ENCODE measurements around the gene GCAT. TPM values are rescaled to one million over a fixed set of nuclear protein-coding genes. Genes with fewer than 3 reads are reported as not detected.
A peak's percentile ranks its signal among the peaks of the same experiment; 100 is the strongest.

Gene GCAT
- total and polyA plus RNA-seq, 2 of the 13 experiments (the other 11 are each of a cell fraction or from before 2014, with no cell fraction given), result 28.0 to 50.3 TPM

DNA sequence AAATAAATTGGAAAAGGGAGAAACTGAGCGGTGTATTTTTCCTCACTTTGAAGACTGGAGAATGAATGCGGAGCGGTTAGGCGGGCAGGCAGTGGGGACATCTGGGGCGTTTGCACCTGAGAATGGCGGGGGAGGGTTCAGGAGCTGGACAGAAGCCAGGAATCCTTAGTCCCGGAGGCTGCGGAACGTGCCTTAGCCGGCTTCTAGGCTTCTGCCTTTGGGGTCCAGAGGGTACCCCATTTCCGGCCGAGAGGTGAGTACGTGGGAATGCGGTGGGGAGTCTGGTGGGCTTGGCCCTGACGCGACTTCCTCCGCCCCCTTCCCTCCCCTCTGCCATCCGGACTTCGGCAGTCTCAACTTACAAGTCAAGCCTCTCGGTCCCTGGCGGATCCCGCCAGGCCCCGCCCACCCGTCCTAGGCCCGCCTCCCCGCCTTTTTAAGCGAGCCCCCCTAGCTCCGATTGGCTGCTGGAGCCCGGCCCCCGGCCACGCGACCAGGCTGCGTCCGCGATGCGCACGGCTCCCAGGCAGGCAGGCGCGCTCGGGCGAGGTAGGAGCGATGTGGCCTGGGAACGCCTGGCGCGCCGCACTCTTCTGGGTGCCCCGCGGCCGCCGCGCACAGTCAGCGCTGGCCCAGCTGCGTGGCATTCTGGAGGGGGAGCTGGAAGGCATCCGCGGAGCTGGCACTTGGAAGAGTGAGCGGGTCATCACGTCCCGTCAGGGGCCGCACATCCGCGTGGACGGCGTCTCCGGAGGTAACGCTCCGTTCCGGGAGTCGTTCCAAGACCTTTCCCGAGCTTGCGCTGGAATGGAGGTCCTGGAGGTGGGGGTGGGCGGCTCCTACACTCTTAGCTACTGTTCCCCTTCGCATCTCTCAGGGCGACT is at the start of gene GCAT (continued):
- no peak for TF ChIP-seq GPN1 (CRISPR knock-in tag; IDR thresholded peaks at IDR 0.05; ENCODE audit: borderline replicate concordance)
- TF ChIP-seq CBX5 (CRISPR knock-in tag; IDR thresholded peaks at IDR 0.05; ENCODE audit: borderline replicate concordance), result no peak
- TF ChIP-seq AFF4 (CRISPR knock-in tag; IDR thresholded peaks at IDR 0.05), result no peak; the same call in 1 of the 2 replicates
- peak; percentile 76 for TF ChIP-seq ZBTB38 (CRISPR knock-in tag; IDR thresholded peaks at IDR 0.05)
- TF ChIP-seq NRL (CRISPR knock-in tag; IDR thresholded peaks at IDR 0.05; ENCODE audit: borderline replicate concordance), result peak; percentile 35; the same call in 1 of the 2 replicates
- TF ChIP-seq AHR (CRISPR knock-in tag; IDR thresholded peaks at IDR 0.05), result no peak
- TF ChIP-seq ZNF841 (CRISPR knock-in tag; IDR thresholded peaks at IDR 0.05; ENCODE audit: borderline replicate concordance), result no peak
- peak; percentile 88 for TF ChIP-seq MXD4 (CRISPR knock-in tag; IDR thresholded peaks at IDR 0.05)
- no peak for TF ChIP-seq PAWR (CRISPR knock-in tag; IDR thresholded peaks at IDR 0.05; ENCODE audit: borderline replicate concordance)
- no peak for TF ChIP-seq STAT5B (CRISPR knock-in tag; IDR thresholded peaks at IDR 0.05)
- TF ChIP-seq MTF2 (CRISPR knock-in tag; IDR thresholded peaks at IDR 0.05; ENCODE audit: borderline replicate concordance), result no peak
- no peak for TF ChIP-seq ZNF496 (CRISPR knock-in tag; IDR thresholded peaks at IDR 0.05; ENCODE audit: insufficient replicate concordance)
- TF ChIP-seq FOSL2 (CRISPR knock-in tag; IDR thresholded peaks at IDR 0.05), result peak; percentile 29
- TF ChIP-seq, protein P1, sequence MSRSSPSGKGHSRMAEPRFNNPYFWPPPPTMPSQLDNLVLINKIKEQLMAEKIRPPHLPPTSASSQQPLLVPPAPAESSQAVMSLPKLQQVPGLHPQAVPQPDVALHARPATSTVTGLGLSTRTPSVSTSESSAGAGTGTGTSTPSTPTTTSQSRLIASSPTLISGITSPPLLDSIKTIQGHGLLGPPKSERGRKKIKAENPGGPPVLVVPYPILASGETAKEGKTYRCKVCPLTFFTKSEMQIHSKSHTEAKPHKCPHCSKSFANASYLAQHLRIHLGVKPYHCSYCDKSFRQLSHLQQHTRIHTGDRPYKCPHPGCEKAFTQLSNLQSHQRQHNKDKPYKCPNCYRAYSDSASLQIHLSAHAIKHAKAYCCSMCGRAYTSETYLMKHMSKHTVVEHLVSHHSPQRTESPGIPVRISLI (CRISPR knock-in tag; IDR thresholded peaks at IDR 0.05; ENCODE audit: borderline replicate concordance), result no peak
- peak; percentile 90 for TF ChIP-seq MAX (IDR thresholded peaks at IDR 0.05)
- no peak; the same call in 1 of the 2 replicates for TF ChIP-seq NAIF1 (CRISPR knock-in tag; IDR thresholded peaks at IDR 0.05; ENCODE audit: borderline replicate concordance)
- TF ChIP-seq TAF15 (IDR thresholded peaks at IDR 0.05; ENCODE audit: low read depth, low read length, poor library complexity, severe bottlenecking), result peak; percentile 83
- no peak for TF ChIP-seq MAFK (conservative IDR thresholded peaks at IDR 0.05 in 1 of 2, IDR thresholded peaks at IDR 0.05 in 1 of 2; ENCODE audit: low read length in 2 of 2)
- TF ChIP-seq KLF15 (CRISPR knock-in tag; IDR thresholded peaks at IDR 0.05; ENCODE audit: borderline replicate concordance), result no peak
- peak; percentile 49; the same call in 1 of the 2 replicates for TF ChIP-seq KLF6 (CRISPR knock-in tag; IDR thresholded peaks at IDR 0.05)
- TF ChIP-seq REPIN1 (CRISPR knock-in tag; IDR thresholded peaks at IDR 0.05; ENCODE audit: borderline replicate concordance, low read depth), result 0 out of 2 replicates have a peak, but pooled peaks have one; percentile 11
- no peak for TF ChIP-seq BRCA1 (CRISPR knock-in tag; IDR thresholded peaks at IDR 0.05)
